Stimulated activated CD8-positive, alpha-beta memory T cell treated with anti-CD3 and anti-CD28 coated beads, Interleukin-7, amount 100 ng/mL, for 4 hours (primary cell): ENCODE data around the gene SEMA4G.

Experiments
- DNase-seq, 2 donors: peaks; one replicate each; pipeline ENCODE4 v3.0.0-alpha.2; 2020; ENCODE audit warnings: low read depth in 2 of 2

Gene SEMA4G

DNA sequence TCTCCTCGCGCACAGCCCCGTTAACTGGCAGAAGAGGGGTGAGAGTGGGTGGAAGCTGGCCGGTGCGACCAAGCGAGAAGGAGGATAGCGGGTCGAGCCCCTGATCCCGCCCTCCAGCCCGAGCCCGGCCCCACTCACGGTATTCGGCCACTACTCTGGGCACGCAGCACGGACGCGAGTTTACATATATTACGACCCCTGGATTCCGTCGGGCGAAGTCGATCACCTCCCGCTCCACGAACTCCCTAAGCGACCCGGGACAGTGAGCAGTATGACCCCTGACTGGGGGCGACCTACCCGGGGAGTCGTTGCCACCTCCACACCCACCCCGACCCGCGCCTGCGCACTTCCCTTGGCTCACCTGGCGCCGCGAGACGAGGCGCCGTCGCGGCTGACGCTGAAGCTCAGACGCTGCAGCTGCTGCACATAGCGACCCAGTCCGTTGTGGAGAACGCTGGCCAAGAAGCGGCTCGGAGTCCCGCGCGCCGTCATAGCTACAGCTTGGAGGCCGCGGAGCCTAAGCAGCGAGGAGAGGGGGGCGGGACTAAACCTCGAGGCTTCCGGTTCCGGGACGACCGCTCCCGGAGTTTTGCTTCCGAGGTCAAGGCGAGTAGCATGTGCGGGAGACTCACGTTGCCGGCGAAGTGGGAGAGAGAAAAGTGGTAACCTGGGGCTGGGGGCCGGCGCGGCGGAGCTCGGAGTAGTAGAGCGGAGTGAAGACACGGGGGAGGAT lies 17.8 kb downstream of the SEMA4G start, which contains the start of the genes MRPL43 and TWNK:
MRPL43 (minus strand) TSS at position 546 of the 733 bp plus-strand sequence; CDS start at position 492, 54 bp downstream.
TWNK (plus strand) TSS at position 592 of the 733 bp plus-strand sequence. CDS start 668 bp downstream, outside the sequence.
- peak; percentile 74 to 77 for DNase-seq

DNA sequence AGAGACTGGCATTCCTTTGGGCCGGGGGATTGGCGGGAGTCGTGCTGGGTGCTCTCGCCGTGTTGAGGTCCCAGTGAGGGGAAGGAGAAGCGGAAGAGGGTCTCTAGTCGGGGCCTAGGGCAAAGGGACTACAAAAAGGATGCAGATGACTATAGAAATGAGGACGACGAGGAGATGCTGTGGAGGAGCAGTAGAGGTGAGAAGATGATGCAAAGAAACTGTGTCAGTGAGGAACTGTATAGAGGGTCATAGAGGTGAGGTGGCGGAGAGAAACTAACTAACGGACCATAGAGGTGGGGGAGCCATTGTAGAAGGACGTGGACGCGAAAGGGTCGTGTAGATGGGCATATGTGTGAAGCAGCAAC lies 18.4 kb downstream of the SEMA4G start:
- no peak for DNase-seq

DNA sequence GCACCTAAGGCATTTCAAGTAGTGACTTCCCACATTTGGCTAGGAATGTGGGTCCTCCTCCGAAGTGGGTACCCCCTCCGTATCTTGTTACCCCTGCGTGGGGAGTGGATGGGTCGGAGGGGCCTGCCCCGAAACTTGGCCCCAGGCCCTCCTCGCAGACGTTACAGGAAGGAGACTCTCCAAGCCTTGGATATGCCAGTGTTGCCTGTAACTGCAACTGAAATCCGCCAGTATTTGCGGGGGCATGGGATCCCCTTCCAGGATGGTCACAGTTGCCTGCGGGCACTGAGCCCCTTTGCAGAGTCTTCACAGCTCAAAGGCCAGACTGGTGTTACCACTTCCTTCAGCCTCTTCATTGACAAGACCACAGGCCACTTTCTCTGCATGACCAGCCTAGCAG lies 18.9 kb downstream of the SEMA4G start:
- no peak for DNase-seq

DNA sequence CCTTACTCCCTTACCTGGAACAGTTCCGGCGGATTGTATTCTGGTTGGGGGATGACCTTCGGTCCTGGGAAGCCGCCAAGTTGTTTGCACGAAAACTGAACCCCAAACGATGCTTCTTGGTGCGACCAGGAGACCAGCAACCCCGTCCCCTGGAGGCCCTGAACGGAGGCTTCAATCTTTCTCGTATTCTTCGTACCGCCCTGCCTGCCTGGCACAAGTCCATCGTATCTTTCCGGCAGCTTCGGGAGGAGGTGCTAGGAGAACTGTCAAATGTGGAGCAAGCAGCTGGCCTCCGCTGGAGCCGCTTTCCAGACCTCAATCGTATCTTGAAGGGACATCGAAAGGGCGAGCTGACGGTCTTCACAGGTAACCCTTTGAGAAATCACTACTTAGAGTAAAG lies 19.8 kb downstream of the SEMA4G start:
- DNase-seq = no peak

DNA sequence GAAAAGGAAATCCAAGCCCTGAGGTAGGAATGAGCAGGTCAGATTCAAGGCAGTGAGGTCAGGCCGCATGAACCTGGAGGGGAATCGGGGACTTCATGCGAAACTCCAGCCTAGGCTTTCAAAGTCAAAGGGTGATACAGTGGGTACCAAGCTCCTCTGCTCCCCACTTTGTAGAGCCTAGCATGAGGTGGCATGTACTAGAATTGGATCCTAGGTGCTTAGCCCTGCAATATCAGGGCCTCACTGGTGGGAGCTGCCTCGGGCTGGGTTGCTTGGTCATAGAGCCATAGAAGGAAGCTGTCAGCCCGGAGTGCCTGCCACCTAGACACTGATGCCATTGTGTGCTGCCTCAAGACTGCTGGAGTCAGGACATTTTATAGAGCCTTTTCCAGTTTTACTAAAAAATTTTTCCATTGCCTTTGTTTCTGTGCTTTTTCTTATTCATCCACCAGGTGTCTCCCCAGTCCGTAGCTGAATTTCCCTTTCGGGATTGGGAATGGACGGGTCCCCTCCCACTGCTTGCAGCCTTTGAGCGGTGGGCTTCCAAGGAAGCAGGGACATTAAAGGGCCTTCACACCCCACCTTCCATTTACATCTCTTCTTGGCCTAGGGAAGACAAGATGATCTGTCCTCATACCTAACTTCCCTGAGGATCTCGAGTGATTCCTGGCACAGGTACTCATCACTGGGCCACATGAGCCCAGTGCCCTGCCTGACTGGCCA lies 24.8 kb downstream of the SEMA4G start:
- DNase-seq = no peak

DNA sequence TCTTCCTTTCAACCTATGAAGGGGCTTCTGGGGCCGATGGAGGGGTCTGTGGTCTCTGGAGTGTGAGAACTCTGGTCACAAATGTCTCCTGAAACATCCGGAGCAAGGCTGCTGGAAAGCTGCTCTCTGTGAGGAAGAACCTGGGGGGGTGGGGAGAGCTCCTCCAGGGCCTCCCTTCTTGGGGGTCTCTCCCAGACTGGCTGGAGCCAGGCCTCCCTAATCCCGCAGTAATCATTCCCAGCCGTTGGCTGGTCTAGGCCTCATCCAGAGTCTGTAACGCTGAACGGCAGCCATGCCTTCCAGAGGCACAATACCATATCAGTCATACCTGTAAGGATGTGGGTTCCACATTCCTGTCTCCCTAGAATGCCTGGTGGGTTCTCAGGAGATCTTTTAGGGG lies 25.9 kb downstream of the SEMA4G start:
- no peak for DNase-seq

DNA sequence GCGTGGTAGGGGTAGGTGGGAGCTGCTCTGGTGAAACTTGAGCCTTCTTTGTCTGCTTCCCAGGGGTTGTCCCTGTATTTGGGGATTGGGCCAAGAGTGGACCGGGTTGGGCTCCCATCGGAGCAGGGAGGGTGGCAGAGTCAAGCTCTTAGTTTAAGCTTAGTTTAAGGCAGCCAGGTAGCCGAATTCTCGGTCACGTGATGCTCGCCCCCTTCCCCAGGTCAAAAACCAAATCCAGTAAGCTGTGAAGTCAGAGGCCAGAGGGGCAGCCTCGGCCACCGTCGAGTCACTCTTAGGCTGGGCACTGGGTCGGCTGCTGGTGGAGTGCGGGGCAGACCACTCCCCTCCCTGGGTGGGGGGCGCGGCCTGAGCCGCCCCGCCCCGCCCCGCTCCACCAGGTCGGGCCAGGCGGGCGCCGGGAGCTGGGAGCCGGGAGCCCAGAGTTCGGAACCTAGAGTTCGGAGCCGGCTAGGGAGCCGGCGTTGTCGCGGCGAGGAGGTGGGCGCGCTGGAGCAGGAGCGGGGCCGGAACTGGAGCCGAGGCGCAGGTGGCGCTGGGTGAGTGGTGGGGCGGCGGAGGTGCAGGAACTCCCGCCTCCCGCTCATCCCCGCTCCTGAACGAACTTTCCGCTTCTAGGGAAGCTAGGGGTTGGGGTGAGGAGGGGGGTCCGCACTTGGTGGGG lies 27.5 kb downstream of the SEMA4G start:
- DNase-seq = peak in 1 of 2 donors; percentile 16

DNA sequence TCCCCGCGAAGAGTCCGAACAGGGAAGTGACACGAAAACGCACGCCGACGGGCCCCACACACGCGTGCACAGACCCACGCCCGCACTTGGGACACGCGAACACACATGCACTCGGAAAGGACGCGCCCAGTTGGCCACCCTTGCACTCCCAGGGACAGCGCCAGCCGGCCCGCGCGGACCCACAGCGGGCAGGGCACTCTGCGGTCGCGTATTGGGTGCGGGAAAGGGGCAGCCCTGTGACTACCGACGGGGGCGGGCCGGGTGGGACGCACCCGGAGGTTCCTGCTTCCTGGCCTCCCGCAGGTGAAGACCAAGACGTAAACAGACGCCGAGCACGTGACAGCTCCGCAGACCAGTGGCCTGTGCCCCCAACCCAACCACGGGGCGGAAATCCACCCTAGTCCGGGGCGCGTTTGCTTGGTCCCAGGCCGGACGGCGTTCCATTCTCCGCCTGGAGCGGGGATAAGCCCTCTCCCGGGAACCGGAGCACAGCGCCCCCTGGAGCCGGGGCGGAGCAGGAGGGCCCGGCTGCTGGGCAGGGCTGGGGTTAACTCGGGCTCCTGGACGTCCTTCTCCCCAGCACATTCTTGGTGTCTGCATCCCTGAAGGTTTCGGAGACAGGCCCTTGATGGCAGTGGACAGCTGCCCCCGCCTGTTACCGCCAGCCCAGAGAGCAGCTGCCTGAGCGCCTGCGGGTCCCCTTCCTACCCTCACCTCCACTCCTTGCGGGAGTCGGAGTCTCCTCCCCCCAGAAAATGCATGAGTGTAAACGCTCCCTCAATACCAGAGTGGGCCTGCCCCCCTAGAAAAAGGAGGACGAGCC lies 28.3 kb downstream of the SEMA4G start:
- peak in 1 of 2 donors; percentile 57 for DNase-seq

DNA sequence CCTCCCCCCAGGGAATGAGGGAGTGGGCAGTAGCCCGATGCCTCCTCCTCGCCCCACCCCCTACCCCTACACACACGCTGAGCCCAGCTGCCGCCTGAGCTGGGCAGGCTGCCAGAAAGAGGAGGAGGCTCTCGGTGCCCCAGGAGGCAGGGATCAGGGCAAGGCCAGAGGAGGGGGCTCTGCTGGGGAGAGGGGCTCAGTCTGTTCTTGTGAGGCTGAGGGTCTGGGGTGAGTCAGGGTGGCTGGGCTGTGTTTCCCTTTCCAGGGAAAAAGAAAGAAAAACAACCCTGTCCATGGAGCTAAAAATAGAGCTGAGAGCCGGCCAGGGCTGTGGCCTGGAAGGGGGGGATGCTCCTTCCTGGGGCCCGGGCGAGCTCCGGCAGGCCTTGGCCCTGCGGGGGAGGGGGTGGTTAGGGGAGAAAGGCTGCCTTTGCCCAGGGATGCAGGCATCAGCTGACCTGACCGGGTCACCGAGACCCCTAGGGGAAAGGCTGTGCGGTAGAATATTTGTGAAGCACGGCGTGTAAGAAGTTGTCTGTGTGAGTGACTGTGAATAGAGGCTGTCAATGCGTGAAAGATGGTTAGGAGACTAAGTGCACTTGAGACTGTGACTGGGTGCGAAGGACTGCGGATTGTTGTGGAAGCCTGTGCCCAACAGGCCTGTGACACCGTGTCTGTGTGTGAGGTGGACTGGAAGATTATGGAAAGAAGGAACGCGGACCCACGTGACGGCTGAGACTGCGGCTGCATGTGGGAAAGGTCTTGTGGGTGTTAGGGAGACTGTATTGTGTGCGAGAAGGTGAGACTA lies 29.1 kb downstream of the SEMA4G start:
- peak in 1 of 2 donors; percentile 49 for DNase-seq

DNA sequence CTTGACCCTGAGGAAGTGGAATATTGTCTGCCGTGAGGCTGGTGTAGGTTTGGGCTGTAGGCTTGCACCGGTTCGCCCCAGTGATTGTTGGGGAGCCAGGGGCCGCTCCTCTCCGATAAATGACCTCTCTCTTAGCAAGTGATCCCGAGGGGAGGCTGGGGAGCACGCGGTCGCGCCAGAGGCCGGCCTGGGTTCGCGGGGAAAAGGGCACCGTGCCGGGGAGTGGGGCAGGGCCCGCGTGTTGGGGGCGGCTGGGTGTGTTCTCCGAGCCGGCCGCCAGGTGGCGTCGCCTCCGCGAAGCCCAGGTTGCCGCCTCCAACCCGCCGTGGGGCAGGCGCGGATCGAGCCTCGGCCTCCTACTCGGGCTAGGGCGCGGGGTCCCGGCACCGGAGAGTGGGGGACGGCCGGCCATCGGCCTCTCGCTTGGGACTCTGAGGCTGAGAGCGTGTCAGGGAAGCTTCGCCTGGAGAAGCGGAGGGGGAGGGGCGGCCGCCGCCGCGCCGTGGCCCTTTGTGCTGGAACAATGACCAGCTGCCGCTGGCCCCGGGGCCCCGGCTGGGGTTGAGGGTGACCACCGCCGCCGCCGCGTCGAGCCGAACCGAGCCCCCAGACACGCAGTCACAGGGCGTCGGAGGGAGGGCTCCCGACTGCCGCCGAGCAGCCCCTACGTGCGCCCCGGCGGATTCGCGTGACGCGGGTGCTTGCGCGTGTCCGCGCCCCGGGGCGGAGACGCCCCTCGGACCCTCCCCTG lies 29.9 kb downstream of the SEMA4G start:
- peak in 1 of 2 donors; percentile 73 for DNase-seq

DNA sequence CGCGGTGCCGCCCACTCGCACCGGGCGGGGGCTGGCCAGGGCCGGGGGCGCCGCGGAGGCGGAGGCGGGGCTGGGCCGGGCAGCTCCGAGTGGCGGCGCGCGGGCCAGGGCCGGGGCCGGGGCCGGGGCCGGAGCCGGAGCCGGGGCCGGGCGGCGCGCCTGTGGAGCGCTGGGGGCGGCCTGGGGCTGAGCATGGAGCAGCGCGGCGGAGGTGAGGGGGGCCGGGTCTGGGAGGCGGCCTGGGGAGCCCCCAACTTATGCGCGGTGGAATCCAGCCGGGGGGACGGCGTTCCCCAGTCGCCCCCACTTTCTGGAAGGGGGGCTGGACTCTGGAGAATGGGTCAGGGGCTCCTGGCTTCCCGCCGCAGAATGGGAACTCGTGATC lies 30.4 kb downstream of the SEMA4G start, which contains the start of gene LZTS2:
LZTS2 (plus strand) TSS at position 67 of the 385 bp plus-strand sequence. CDS start 2,731 bp downstream, outside the sequence.
- DNase-seq = no peak

DNA sequence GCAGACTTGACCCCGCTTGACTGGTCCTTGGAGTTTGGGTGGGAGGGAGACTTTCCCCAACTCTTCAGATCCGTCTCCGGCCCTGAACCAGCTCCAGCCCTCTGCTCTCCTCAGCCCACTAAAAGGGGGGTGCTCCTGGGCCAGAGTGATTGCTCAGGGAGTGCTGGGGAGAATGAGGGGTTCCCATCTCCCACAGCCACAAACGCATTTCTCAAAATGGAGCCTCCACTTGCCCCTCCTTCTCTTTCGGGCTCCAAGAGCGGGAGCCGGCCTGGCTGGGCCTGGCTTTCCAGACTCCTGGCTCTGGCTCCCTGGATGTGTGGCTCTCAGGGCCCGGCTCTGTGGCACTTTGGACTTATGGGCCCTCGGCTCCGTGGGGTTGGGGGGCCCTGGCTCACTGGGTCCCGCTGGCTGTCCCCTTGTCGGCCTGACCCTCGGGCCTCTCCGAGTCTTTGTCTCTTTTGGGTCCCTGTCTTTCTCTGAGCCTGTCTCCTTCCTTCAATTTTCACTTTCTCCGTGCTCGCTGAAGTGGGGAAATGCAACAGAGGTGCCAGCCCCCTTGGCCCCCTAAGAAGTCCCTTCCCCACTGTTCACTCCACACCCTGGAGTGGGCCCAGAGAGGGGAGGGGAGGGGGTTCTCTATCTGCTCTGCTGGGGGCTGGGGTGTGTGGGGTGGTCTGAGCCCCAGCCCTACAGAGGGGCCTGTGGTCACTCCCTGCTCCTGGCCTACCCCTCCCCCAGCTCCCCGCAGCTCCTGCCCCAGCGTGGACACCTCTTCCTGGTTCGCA lies 31.0 kb downstream of the SEMA4G start:
- no peak for DNase-seq

DNA sequence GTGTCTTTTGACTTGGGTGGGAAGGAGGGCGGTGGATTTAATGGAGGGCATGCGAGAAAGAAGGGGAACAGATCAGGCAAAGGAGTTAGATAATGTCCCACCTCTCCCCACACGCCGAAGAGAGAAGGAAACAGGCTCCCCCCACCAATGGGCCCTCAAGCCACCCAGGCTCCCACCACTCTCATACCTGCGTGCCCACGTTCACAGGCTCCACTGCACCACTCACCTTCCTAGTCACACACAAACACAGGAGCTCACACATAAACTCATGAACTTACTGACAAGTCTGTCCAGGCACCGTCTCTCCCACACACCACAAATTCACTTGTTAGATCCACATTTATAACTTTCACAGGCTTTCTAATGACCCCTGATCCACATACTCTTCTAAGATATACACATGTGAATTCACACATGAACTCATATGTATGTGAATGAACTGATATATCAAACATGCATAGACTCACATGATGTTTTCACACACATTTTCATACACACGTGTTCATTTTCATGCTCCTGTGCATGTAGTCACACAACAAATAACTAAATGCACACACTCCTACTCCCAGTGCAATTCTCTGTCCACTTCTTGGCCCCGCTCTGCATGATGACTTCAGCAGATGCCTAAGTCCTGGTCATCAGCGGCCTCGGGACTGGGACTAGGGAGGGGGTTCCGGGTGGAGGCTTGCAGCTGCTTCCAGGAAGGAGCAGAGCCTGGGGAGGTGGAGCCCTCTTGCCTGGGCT lies 31.8 kb downstream of the SEMA4G start:
- no peak for DNase-seq

DNA sequence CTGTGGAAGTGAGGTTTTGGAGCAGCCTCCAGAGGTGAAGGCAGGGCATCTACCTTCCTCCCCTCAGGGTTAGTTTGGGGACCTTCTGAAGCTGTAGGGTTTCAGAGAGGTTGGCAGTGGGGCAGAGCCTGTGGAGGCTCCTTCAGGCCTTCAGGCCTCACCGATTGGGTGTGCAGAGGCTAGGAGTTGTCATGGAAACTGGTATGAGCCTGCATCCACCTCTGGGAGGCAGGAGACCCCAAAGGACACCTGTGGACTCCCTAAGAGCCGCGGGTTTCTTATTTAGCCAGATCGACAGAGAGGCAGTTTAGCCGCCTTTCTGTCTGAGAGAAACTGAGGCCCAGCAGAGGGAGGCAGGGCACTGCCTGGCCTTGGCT lies 32.3 kb downstream of the SEMA4G start:
- DNase-seq = no peak

DNA sequence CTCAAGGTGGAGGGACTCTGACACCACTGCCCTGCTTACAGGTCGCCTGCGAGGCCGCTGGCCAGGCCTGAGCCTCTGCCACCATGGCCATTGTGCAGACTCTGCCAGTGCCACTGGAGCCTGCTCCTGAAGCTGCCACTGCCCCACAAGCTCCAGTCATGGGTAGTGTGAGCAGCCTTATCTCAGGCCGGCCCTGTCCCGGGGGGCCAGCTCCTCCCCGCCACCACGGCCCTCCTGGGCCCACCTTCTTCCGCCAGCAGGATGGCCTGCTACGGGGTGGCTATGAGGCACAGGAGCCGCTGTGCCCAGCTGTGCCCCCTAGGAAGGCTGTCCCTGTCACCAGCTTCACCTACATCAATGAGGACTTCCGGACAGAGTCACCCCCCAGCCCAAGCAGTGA lies 33.2 kb downstream of the SEMA4G start:
- no peak for DNase-seq

DNA sequence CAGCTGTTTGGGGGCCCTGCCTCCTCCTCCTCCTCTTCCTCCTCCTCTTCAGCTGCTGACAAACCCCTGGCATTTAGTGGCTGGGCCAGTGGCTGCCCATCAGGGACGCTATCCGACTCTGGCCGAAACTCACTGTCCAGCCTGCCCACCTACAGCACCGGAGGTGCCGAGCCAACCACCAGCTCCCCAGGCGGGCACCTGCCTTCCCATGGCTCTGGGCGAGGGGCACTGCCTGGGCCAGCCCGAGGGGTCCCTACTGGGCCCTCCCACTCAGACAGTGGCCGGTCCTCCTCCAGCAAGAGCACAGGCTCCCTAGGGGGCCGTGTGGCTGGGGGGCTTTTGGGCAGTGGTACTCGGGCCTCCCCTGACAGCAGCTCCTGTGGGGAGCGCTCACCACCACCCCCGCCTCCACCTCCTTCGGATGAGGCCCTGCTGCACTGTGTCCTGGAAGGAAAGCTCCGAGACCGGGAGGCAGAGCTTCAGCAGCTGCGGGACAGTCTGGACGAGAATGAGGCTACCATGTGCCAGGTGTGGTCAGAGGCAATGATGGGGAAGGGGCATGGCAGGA lies 34.4 kb downstream of the SEMA4G start:
- no peak for DNase-seq

DNA sequence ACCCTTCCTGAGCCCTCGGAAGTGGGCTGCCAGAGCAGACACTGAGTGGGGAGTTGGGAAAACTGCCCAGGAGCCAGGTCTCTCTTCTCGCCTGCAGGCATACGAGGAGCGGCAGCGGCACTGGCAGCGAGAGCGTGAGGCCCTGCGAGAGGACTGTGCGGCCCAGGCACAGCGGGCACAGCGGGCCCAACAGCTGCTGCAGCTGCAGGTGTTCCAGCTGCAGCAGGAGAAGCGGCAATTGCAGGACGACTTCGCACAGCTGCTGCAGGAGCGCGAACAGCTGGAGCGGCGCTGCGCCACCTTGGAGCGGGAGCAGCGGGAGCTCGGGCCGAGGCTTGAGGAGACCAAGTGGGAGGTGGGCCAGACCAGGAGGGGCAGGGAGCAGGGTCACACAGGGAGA lies 36.1 kb downstream of the SEMA4G start:
- DNase-seq = no peak
